Measurements from ENCODE around the gene CLEC2D. TPM values are rescaled to one million over a fixed set of nuclear protein-coding genes. Genes with fewer than 3 reads are reported as not detected.

Gene CLEC2D
- total and polyA plus RNA-seq, 7 donors = 0.69 to 24.0 (median 8.6) TPM

- 87 to 92% methylated on average over 2 of the region's 2 CpGs for WGBS, 2 donors
- H3K4me1 ChIP-seq = peaks cover 0 to 12% (median 3%) of the 10 kb centered on the region in 4 donors
- peaks cover 0 to 2% (median 0%) of the 10 kb centered on the region in 4 donors for H3K9me3 ChIP-seq
- intact Hi-C loops (cut with DNase I) = no loop called here
- H3K27me3 ChIP-seq = no peaks in the 10 kb centered on the region
- H3K27ac ChIP-seq = no peak overlapping the region
- no peak for DNase-seq
- H3K4me3 ChIP-seq = no peak overlapping the region
- TF ChIP-seq POLR2A (IDR thresholded peaks at IDR 0.05) (no peak), POLR2AphosphoS5 (IDR thresholded peaks at IDR 0.05) (no peak), EP300 (IDR thresholded peaks at IDR 0.05) (no peak), CTCF (IDR thresholded peaks at IDR 0.05) (no peak)
- H3K36me3 ChIP-seq = peaks cover 0 to 20% (median 3%) of the 10 kb centered on the region in 4 donors
Observed at GRCh38 chr12:9698681-9699080, 29.2 kb downstream of the CLEC2D start.

- Histone ChIP-seq H3K9me3 (peaks cover 0 to 2% (median 0%) of the 10 kb centered on the region in 4 donors), H3K27ac (peak overlapping the region in 1 of 4 donors; percentile 8), H3K4me1 (peaks cover 0 to 12% (median 3%) of the 10 kb centered on the region in 4 donors), H3K4me3 (no peak overlapping the region), H3K36me3 (peaks cover 0 to 15% (median 3%) of the 10 kb centered on the region in 4 donors), H3K27me3 (no peaks in the 10 kb centered on the region)
- TF ChIP-seq EP300 (IDR thresholded peaks at IDR 0.05) = no peak
- TF ChIP-seq CTCF (IDR thresholded peaks at IDR 0.05) = no peak
- TF ChIP-seq POLR2AphosphoS5 (IDR thresholded peaks at IDR 0.05) = no peak
- no peak for DNase-seq
- WGBS, 2 donors = 42 to 69% methylated on average over 1 of the region's 1 CpG
- intact Hi-C loops (cut with DNase I) = no loop called here
Observed at GRCh38 chr12:9699269-9699897, 29.9 kb downstream of the CLEC2D start.

- Histone ChIP-seq H3K27me3 (no peaks in the 10 kb centered on the region), H3K27ac (peak overlapping the region in 1 of 4 donors; percentile 8), H3K4me3 (no peak overlapping the region), H3K4me1 (peaks cover 0 to 12% (median 3%) of the 10 kb centered on the region in 4 donors), H3K9me3 (peaks cover 0 to 2% (median 0%) of the 10 kb centered on the region in 4 donors), H3K36me3 (peaks cover 0 to 8% (median 3%) of the 10 kb centered on the region in 4 donors)
- TF ChIP-seq POLR2A (IDR thresholded peaks at IDR 0.05) (no peak), POLR2AphosphoS5 (IDR thresholded peaks at IDR 0.05) (no peak), EP300 (IDR thresholded peaks at IDR 0.05) (no peak), CTCF (IDR thresholded peaks at IDR 0.05) (no peak)
- DNase-seq = no peak
- 23 to 49% methylated on average over 2 of the region's 2 CpGs for WGBS, 2 donors
- intact Hi-C loops (cut with DNase I) = loop anchor here (10.0 kb wide), 1 partner anchor 65 kb away; no protein-coding TSS in a partner anchor
Observed at GRCh38 chr12:9699898-9700605, 30.5 kb downstream of the CLEC2D start.

- TF ChIP-seq CTCF (IDR thresholded peaks at IDR 0.05) = no peak
- no peak for TF ChIP-seq POLR2AphosphoS5 (IDR thresholded peaks at IDR 0.05)
- no peak for TF ChIP-seq POLR2A (IDR thresholded peaks at IDR 0.05)
- TF ChIP-seq EP300 (IDR thresholded peaks at IDR 0.05) = no peak
- H3K27ac ChIP-seq = no peak overlapping the region
- intact Hi-C loops (cut with DNase I) = loop anchor here (10.0 kb wide), 1 partner anchor 66 kb away; no protein-coding TSS in a partner anchor
- DNase-seq = no peak
- H3K4me1 ChIP-seq = peaks cover 0 to 12% (median 3%) of the 10 kb centered on the region in 4 donors
- H3K27me3 ChIP-seq = no peaks in the 10 kb centered on the region
- WGBS, 2 donors = 71 to 85% methylated on average over 2 of the region's 2 CpGs
- no peak overlapping the region for H3K4me3 ChIP-seq
- peaks cover 0 to 3% (median 0%) of the 10 kb centered on the region in 4 donors for H3K36me3 ChIP-seq
- H3K9me3 ChIP-seq = peaks cover 0 to 4% (median under 1%) of the 10 kb centered on the region in 4 donors
Observed at GRCh38 chr12:9700606-9700956, 31.1 kb downstream of the CLEC2D start.

All from sigmoid colon (tissue), 7 donors.